SJSA1 (cell line): Measurements from ENCODE around the gene METTL25. TPM values are rescaled to one million over a fixed set of nuclear protein-coding genes. Genes with fewer than 3 reads are reported as not detected.

Source experiments
- DNase-seq, 2 experiments: peaks; one replicate each; pipeline ENCODE4 v3.0.0-alpha.2; 2015 to 2020; ENCODE audit warnings: low spot score in 2 of 2, low read depth in 1 of 2
- H3K27ac ChIP-seq: fragments of 250-450 bp; sonication (Bioruptor Pico); 2 replicates; pipeline ENCODE4 v1.5.1; 2020; ENCODE audit warnings: mild to moderate bottlenecking, moderate library complexity
- H3K27me3 ChIP-seq: fragments of 250-450 bp; sonication (Bioruptor Pico); replicated peaks from 2 replicates; pipeline ENCODE4 v1.5.1; 2020; ENCODE audit warnings: mild to moderate bottlenecking, moderate library complexity
- H3K36me3 ChIP-seq: fragments of 250-450 bp; sonication (Bioruptor Pico); 2 replicates; pipeline ENCODE4 v1.5.1; 2020; ENCODE audit warnings: mild to moderate bottlenecking
- H3K4me1 ChIP-seq: fragments of 250-450 bp; sonication (Bioruptor Pico); replicated peaks from 2 replicates; pipeline ENCODE4 v1.6.1; 2021; ENCODE audit warnings: mild to moderate bottlenecking
- H3K4me3 ChIP-seq: fragments of 250-450 bp; sonication (Bioruptor Pico); 2 replicates; pipeline ENCODE4 v1.5.1; 2020; ENCODE audit warnings: mild to moderate bottlenecking
- H3K9me3 ChIP-seq: fragments of 250-450 bp; sonication (Bioruptor Pico); replicated peaks from 2 replicates; pipeline ENCODE4 v1.5.1; 2020; ENCODE audit warnings: mild to moderate bottlenecking
- total RNA-seq: library from RNA; depleted of rRNA; stranded (reverse); fragments of >200 nt; shearing (Covaris generic); gene quantifications from 2 replicates; pipeline ENCODE4 v1.2.3, GENCODE V29; 2014

Gene METTL25
- total RNA-seq, 1 experiment from 2014 or later = 7.2 TPM

GRCh38 chr12:82361461-82361915 is 3.2 kb downstream of the METTL25 start:
- no peak overlapping the region for H3K27ac ChIP-seq
- H3K27me3 ChIP-seq = no peaks in the 10 kb centered on the region
- no peaks in the 10 kb centered on the region for H3K9me3 ChIP-seq
- no peak for DNase-seq
- peaks cover 9% of the 10 kb centered on the region for H3K36me3 ChIP-seq
- peaks cover 7% of the 10 kb centered on the region for H3K4me1 ChIP-seq
- H3K4me3 ChIP-seq = no peak overlapping the region

DNA sequence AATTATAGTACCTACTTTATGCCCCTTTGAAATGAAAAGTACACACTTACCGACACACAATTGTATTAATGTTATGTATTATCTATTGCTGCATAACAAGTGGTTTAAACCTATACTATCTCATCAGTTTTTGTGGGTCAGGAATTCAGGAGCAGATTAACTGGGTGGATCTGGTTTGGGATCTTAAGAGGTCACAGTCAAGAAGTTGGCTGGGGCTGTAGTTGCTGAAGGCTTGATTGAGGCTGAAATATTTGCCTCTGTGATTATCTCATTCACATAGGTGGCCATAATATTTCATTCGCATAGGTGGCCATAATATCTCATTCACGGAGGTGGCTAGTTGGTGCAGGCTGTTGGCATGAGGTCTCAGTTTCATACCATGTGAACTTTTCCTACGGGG is 5.7 kb downstream of the METTL25 start:
- H3K36me3 ChIP-seq = no peaks in the 10 kb centered on the region
- no peak overlapping the region for H3K4me3 ChIP-seq
- no peak for DNase-seq
- H3K27me3 ChIP-seq = no peaks in the 10 kb centered on the region
- no peak overlapping the region for H3K27ac ChIP-seq
- no peaks in the 10 kb centered on the region for H3K9me3 ChIP-seq
- H3K4me1 ChIP-seq = peaks cover 4% of the 10 kb centered on the region

GRCh38 chr12:82366197-82366596 is 7.9 kb downstream of the METTL25 start:
- H3K36me3 ChIP-seq = no peaks in the 10 kb centered on the region
- H3K4me3 ChIP-seq = no peak overlapping the region
- H3K27me3 ChIP-seq = no peaks in the 10 kb centered on the region
- H3K4me1 ChIP-seq = no peaks in the 10 kb centered on the region
- H3K9me3 ChIP-seq = no peaks in the 10 kb centered on the region
- DNase-seq = no peak
- H3K27ac ChIP-seq = no peak overlapping the region

DNA sequence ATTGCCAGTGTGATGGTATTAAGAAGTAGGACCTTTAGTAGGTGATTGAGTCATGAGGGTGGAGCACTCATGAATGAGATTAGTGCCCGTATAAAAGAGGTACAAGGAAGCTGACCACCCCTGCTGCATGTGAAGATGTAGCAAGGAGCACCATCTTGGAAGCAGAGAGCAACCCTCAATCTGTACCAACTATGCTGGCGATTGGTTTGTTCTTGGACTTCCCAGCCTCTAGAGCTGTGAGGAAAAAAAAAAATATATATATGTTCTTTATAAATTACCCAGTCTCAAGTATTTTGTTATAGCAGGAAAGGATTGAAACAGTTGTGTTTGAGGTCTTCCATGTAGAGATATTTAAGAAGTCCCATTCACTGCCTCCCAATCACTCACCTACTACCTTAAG is 16.9 kb downstream of the METTL25 start:
- DNase-seq = no peak
- Histone ChIP-seq H3K9me3 (no peaks in the 10 kb centered on the region; the same call in 1 of the 2 replicates), H3K4me1 (no peaks in the 10 kb centered on the region), H3K27ac (no peak overlapping the region), H3K4me3 (no peak overlapping the region), H3K36me3 (no peaks in the 10 kb centered on the region), H3K27me3 (no peaks in the 10 kb centered on the region)

DNA sequence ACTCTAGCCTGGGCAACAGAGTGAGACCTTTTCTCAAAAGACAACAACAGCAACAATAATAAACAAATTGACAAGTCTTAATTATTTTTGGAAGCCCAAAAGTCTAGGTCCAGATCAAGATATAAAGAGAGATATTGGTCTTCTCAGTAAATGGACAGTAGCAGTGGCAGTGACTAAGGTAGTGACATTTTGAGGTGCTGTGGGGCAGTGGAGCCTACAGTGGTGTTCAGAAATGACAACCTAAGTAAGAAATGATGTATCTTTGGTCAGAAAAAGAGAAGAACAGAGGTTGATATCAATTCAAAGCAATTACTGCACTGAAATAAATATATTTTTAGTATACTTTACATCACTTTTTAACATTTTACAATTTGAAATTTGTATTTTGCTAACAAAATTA is 20.7 kb downstream of the METTL25 start:
- no peaks in the 10 kb centered on the region; the same call in 1 of the 2 replicates for H3K9me3 ChIP-seq
- no peak for DNase-seq
- H3K27ac ChIP-seq = no peak overlapping the region
- H3K4me1 ChIP-seq = no peaks in the 10 kb centered on the region
- no peaks in the 10 kb centered on the region for H3K36me3 ChIP-seq
- no peak overlapping the region for H3K4me3 ChIP-seq
- no peaks in the 10 kb centered on the region for H3K27me3 ChIP-seq

DNA sequence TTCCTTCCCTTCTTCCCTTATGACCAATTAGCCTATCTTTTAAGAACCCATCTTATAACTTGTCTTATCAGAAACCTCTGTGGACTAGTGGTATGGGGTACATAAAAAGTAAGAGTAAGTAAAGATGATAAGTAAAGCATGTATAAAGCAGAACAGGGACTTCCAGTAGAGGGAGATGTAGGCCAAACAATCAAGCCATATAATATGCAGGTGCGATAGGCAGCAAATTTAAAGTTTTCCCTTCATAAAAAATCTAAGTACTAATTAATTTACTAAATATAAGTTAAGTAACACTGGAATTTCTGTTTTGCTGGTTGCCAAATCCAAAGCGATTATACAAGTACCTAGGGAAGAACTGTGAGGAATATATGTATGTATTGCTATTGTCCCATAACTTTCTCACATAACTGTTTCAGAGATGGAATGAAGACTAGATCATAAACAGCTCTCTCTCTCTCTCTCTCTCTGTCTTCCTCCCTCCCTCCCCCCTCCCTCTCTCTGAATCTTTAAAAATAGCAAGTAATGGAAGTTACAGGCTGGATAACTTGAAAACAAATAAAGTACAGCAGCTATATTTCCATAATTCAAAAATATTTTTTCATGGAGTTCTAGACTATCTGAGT is 25.7 kb downstream of the METTL25 start:
- H3K27ac ChIP-seq = no peak overlapping the region
- no peak for DNase-seq
- H3K4me1 ChIP-seq = no peaks in the 10 kb centered on the region
- no peaks in the 10 kb centered on the region for H3K27me3 ChIP-seq
- no peaks in the 10 kb centered on the region for H3K36me3 ChIP-seq
- no peaks in the 10 kb centered on the region for H3K9me3 ChIP-seq
- H3K4me3 ChIP-seq = no peak overlapping the region

GRCh38 chr12:82398879-82399278 is 40.5 kb downstream of the METTL25 start:
- Histone ChIP-seq H3K27ac (no peak overlapping the region), H3K4me3 (no peak overlapping the region), H3K36me3 (no peaks in the 10 kb centered on the region), H3K9me3 (no peaks in the 10 kb centered on the region), H3K27me3 (no peaks in the 10 kb centered on the region), H3K4me1 (no peaks in the 10 kb centered on the region)
- no peak for DNase-seq

- Histone ChIP-seq H3K4me3 (no peak overlapping the region), H3K9me3 (no peaks in the 10 kb centered on the region), H3K36me3 (no peaks in the 10 kb centered on the region), H3K4me1 (no peaks in the 10 kb centered on the region), H3K27ac (no peak overlapping the region), H3K27me3 (no peaks in the 10 kb centered on the region)
- no peak for DNase-seq
Measured at GRCh38 chr12:82400819-82401218, 42.5 kb downstream of the METTL25 start.

- H3K36me3 ChIP-seq = no peaks in the 10 kb centered on the region
- no peaks in the 10 kb centered on the region for H3K9me3 ChIP-seq
- H3K27ac ChIP-seq = no peak overlapping the region
- DNase-seq = no peak
- H3K4me3 ChIP-seq = no peak overlapping the region
- H3K27me3 ChIP-seq = no peaks in the 10 kb centered on the region
- H3K4me1 ChIP-seq = no peaks in the 10 kb centered on the region
Measured at GRCh38 chr12:82406651-82407050, 48.3 kb downstream of the METTL25 start.

- Histone ChIP-seq H3K4me1 (no peaks in the 10 kb centered on the region), H3K36me3 (no peaks in the 10 kb centered on the region), H3K27ac (no peak overlapping the region), H3K27me3 (no peaks in the 10 kb centered on the region), H3K4me3 (no peak overlapping the region), H3K9me3 (no peaks in the 10 kb centered on the region)
- DNase-seq = no peak
Measured at GRCh38 chr12:82407481-82407880, 49.2 kb downstream of the METTL25 start.

- H3K36me3 ChIP-seq = no peaks in the 10 kb centered on the region
- no peak overlapping the region for H3K4me3 ChIP-seq
Measured at GRCh38 chr12:82408844-82409243, 50.5 kb downstream of the METTL25 start.

DNA sequence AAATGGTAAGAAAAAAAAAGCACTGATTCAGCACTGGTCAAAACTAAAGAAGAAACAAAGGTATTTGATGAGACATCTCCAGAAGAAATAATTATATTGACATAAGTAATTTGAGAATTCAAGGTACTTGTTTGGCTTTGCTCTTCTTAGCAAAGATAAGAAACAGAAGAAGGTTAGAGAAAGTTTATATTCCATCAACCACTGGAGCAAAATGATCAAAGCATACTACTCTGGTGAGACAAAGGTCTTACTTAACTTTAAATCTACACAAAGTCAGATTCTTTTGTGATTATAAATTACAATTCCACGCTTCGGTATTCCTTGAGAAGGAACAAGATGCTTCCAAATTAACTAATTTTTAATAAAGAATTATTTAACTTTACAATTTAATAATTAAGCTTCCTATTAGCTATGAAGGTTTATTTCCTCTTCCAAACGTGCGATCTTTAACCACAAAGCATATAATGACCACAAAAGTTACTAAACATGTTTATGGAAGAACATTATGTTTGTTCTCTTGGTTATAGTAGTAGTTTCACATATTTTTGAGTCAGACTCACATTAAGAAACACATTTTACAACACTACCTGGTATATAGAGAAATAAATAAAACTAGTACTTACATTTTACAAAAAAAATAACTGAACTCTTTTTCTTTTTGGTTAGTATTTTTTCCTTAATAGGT is 53.4 kb downstream of the METTL25 start:
- no peak for DNase-seq
- H3K4me3 ChIP-seq = no peak overlapping the region
- H3K4me1 ChIP-seq = no peaks in the 10 kb centered on the region
- H3K27ac ChIP-seq = no peak overlapping the region
- no peaks in the 10 kb centered on the region for H3K9me3 ChIP-seq
- H3K27me3 ChIP-seq = no peaks in the 10 kb centered on the region
- no peaks in the 10 kb centered on the region for H3K36me3 ChIP-seq

More at GRCh38 chr12:82408844-82409243, 50.5 kb downstream of the METTL25 start:
- H3K27me3 ChIP-seq = no peaks in the 10 kb centered on the region
- no peak for DNase-seq
- no peak overlapping the region for H3K27ac ChIP-seq
- H3K4me1 ChIP-seq = no peaks in the 10 kb centered on the region
- H3K9me3 ChIP-seq = no peaks in the 10 kb centered on the region

GRCh38 chr12:82412246-82412645 is 53.9 kb downstream of the METTL25 start:
- Histone ChIP-seq H3K27ac (no peak overlapping the region), H3K36me3 (no peaks in the 10 kb centered on the region), H3K9me3 (no peaks in the 10 kb centered on the region), H3K4me1 (no peaks in the 10 kb centered on the region), H3K4me3 (no peak overlapping the region), H3K27me3 (no peaks in the 10 kb centered on the region)
- DNase-seq = no peak

- Histone ChIP-seq H3K4me1 (no peaks in the 10 kb centered on the region), H3K9me3 (no peaks in the 10 kb centered on the region), H3K4me3 (no peak overlapping the region), H3K27me3 (no peaks in the 10 kb centered on the region), H3K27ac (no peak overlapping the region), H3K36me3 (no peaks in the 10 kb centered on the region)
- no peak for DNase-seq
Measured at GRCh38 chr12:82414044-82414443, 55.7 kb downstream of the METTL25 start.
